H9 (cell line): ENCODE results near the gene ZNF165. TPM values are rescaled to one million over a fixed set of nuclear protein-coding genes. Genes with fewer than 3 reads are reported as not detected.

ENCODE experiments used
- DNase-seq: peaks from one replicate; pipeline ENCODE4 v3.0.0-alpha.2; 2017
- H2AFZ ChIP-seq: one replicate; pipeline ENCODE4 v1.6.1; 2013; ENCODE audit warnings: mild to moderate bottlenecking, low read length, control low read depth, moderate library complexity
- H2AK5ac ChIP-seq: 2 replicates; pipeline ENCODE4 v1.6.1; 2013; ENCODE audit warnings: low read length, control low read depth, mixed read lengths; ENCODE audit not compliant: insufficient read length
- H2BK120ac ChIP-seq: one replicate; pipeline ENCODE4 v1.6.1; 2013; ENCODE audit warnings: low read depth, mild to moderate bottlenecking, low read length, control low read depth, inconsistent platforms; ENCODE audit not compliant: poor library complexity, severe bottlenecking
- H2BK12ac ChIP-seq: 2 replicates; pipeline ENCODE4 v1.6.1; 2013; ENCODE audit warnings: low read length, control low read depth, mixed read lengths, low read depth; ENCODE audit not compliant: insufficient read length
- H2BK15ac ChIP-seq: 2 replicates; pipeline ENCODE4 v1.6.1; 2013; ENCODE audit warnings: low read depth, low read length, control low read depth
- H2BK20ac ChIP-seq: one replicate; pipeline ENCODE4 v1.6.1; 2013; ENCODE audit warnings: low read depth, mild to moderate bottlenecking, low read length, control low read depth, inconsistent platforms; ENCODE audit not compliant: poor library complexity, severe bottlenecking
- H2BK5ac ChIP-seq: 2 replicates; pipeline ENCODE4 v1.6.1; 2013; ENCODE audit warnings: low read length, control low read depth, mixed read lengths; ENCODE audit not compliant: insufficient read length
- H3K14ac ChIP-seq: 2 replicates; pipeline ENCODE4 v1.6.1; 2013; ENCODE audit warnings: low read length, control low read depth; ENCODE audit not compliant: insufficient read depth
- H3K18ac ChIP-seq: 2 replicates; pipeline ENCODE4 v1.6.1; 2013; ENCODE audit warnings: low read depth, mild to moderate bottlenecking, mixed read lengths, low read length, control low read depth; ENCODE audit not compliant: insufficient read length
- H3K23ac ChIP-seq: 2 replicates; pipeline ENCODE4 v1.6.1; 2013; ENCODE audit warnings: low read length, control low read depth, mixed read lengths, low read depth; ENCODE audit not compliant: insufficient read length
- H3K23me2 ChIP-seq: 2 replicates; pipeline ENCODE4 v1.6.1; 2013; ENCODE audit warnings: low read depth, mild to moderate bottlenecking, mixed read lengths, low read length, control low read depth; ENCODE audit not compliant: insufficient read length, poor library complexity, severe bottlenecking
- H3K27ac ChIP-seq: 2 replicates; pipeline ENCODE4 v1.5.1; 2013; ENCODE audit warnings: low read length, control low read depth, mixed read lengths, low read depth; ENCODE audit not compliant: insufficient read length
- H3K27me3 ChIP-seq: 2 replicates; pipeline ENCODE4 v1.6.1; 2013; ENCODE audit warnings: low read length, control low read depth, inconsistent platforms; ENCODE audit not compliant: insufficient read depth
- H3K4ac ChIP-seq: 2 replicates; pipeline ENCODE4 v1.6.1; 2013; ENCODE audit warnings: low read depth, mild to moderate bottlenecking, control low read depth, inconsistent platforms, low read length, moderate library complexity
- H3K4me1 ChIP-seq: 2 replicates; pipeline ENCODE4 v1.6.1; 2013; ENCODE audit warnings: low read length, control low read depth, inconsistent platforms; ENCODE audit not compliant: insufficient read depth
- H3K4me2 ChIP-seq: 2 replicates; pipeline ENCODE4 v1.6.1; 2013; ENCODE audit warnings: low read length, control low read depth, mixed read lengths; ENCODE audit not compliant: insufficient read length, insufficient read depth
- H3K56ac ChIP-seq: 2 replicates; pipeline ENCODE4 v1.6.1; 2013; ENCODE audit warnings: low read depth, mild to moderate bottlenecking, mixed read lengths, low read length, control low read depth; ENCODE audit not compliant: insufficient read length
- H3K79me1 ChIP-seq: 2 replicates; pipeline ENCODE4 v1.6.1; 2013; ENCODE audit warnings: low read depth, mild to moderate bottlenecking, moderate library complexity, low read length, control low read depth, inconsistent platforms; ENCODE audit not compliant: insufficient read depth, poor library complexity, severe bottlenecking
- H3K79me2 ChIP-seq: 2 replicates; pipeline ENCODE4 v1.6.1; 2013; ENCODE audit warnings: low read length, control low read depth, inconsistent platforms; ENCODE audit not compliant: insufficient read depth
- H3K9ac ChIP-seq: 2 replicates; pipeline ENCODE4 v1.6.1; 2013; ENCODE audit warnings: low read length, control low read depth, mixed read lengths; ENCODE audit not compliant: insufficient read length; ENCODE audit errors: extremely low read depth
- H3K9me3 ChIP-seq: one replicate; pipeline ENCODE4 v1.6.1; 2013; ENCODE audit warnings: low read depth, low read length, inconsistent platforms; ENCODE audit not compliant: control insufficient read depth
- H3T11ph ChIP-seq: one replicate; pipeline ENCODE4 v1.6.1; 2013; ENCODE audit warnings: mild to moderate bottlenecking, low read length, control low read depth, inconsistent platforms
- H4K20me1 ChIP-seq: one replicate; pipeline ENCODE4 v1.6.1; 2013; ENCODE audit not compliant: control insufficient read depth, insufficient read length, insufficient read depth
- H4K5ac ChIP-seq: 2 replicates; pipeline ENCODE4 v1.6.1; 2013; ENCODE audit warnings: low read depth, mild to moderate bottlenecking, mixed read lengths, low read length, control low read depth; ENCODE audit not compliant: insufficient read length
- H4K8ac ChIP-seq: replicated peaks from 2 replicates; pipeline ENCODE4 v1.6.1; 2013; ENCODE audit warnings: low read length, control low read depth, mixed read lengths, low read depth; ENCODE audit not compliant: insufficient read length
- H4K91ac ChIP-seq: 2 replicates; pipeline ENCODE4 v1.6.1; 2013; ENCODE audit warnings: low read depth, mild to moderate bottlenecking, moderate library complexity, mixed read lengths, low read length, control low read depth; ENCODE audit not compliant: insufficient read length
- H3K27ac Mint-ChIP-seq, 3 experiments: 2 replicates in 2 of 3; 3 replicates in 1 of 3; pipeline ENCODE4 v1.8.0; 2020 to 2021; ENCODE audit warnings: mixed read lengths in 3 of 3, mild to moderate bottlenecking in 1 of 3, moderate library complexity in 1 of 3
- H3K27me3 Mint-ChIP-seq: 2 replicates; pipeline ENCODE4 v1.8.0; 2021; ENCODE audit warnings: low read depth, mild to moderate bottlenecking, moderate library complexity, mixed read lengths
- H3K36me3 Mint-ChIP-seq, 3 experiments: 2 replicates in 2 of 3; 3 replicates in 1 of 3; pipeline ENCODE4 v1.8.0; 2020 to 2021; ENCODE audit warnings: low read depth in 3 of 3, mixed read lengths in 3 of 3; ENCODE audit not compliant: insufficient read depth in 1 of 3
- H3K4me1 Mint-ChIP-seq, 2 experiments: 2 replicates each; pipeline ENCODE4 v1.8.0; 2020; ENCODE audit warnings: mixed read lengths in 2 of 2
- H3K4me3 Mint-ChIP-seq, 2 experiments: 2 replicates in 1 of 2; 3 replicates in 1 of 2; pipeline ENCODE4 v1.8.0; 2020 to 2021; ENCODE audit warnings: mild to moderate bottlenecking in 2 of 2, mixed read lengths in 2 of 2, moderate library complexity in 1 of 2
- H3K9me3 Mint-ChIP-seq, 2 experiments: 2 replicates in 1 of 2; 3 replicates in 1 of 2; pipeline ENCODE4 v1.8.0; 2020; ENCODE audit warnings: mild to moderate bottlenecking in 2 of 2, mixed read lengths in 2 of 2, moderate library complexity in 1 of 2
- CTCF ChIP-seq: fragments of 200-600 bp; sonication (generic); conservative IDR thresholded peaks from 3 replicates; pipeline ENCODE4 v1.8.0; 2021; ENCODE audit warnings: antibody characterized with exemption, mild to moderate bottlenecking
- WGBS: extraction: QIAGEN DNeasy Blood & Tissue Kit; methylation state at CpG from one replicate; pipeline ENCODE4 v1.1.7; 2013; ENCODE audit warnings: missing lambda C conversion rate, low lambda C conversion rate, mixed read lengths; ENCODE audit not compliant: insufficient read length; ENCODE audit errors: extremely low coverage; 5-methylcytosine and 5-hydroxymethylcytosine counted together
- total RNA-seq: library from RNA; stranded (reverse); gene quantifications from 2 replicates; pipeline ENCODE4 v1.2.1, GENCODE V29; 2021

Gene ZNF165
- total RNA-seq, 1 experiment from 2014 or later, result 5.8 TPM

GRCh38 chr6:28080631-28081485, 490 bp downstream of the ZNF165 start:
- Histone ChIP-seq H3K27me3 (no peaks in the 10 kb centered on the region), H2BK12ac (no peak overlapping the region), H4K91ac (no peak overlapping the region), H2AFZ (peak overlapping the region; percentile 94), H3K79me2 (peaks cover 2% of the 10 kb centered on the region; the same call in 1 of the 2 replicates), H3K56ac (no peak overlapping the region), H2AK5ac (no peak overlapping the region), H4K5ac (no peak overlapping the region), H3K27ac (peak overlapping the region; percentile 39), H3T11ph (no peak overlapping the region), H3K4ac (no peak overlapping the region; the same call in 1 of the 2 replicates), H3K4me1 (no peaks in the 10 kb centered on the region), H3K23ac (no peak overlapping the region), H3K9me3 (no peaks in the 10 kb centered on the region), H2BK5ac (no peak overlapping the region), H2BK15ac (no peak overlapping the region), H3K4me2 (peak overlapping the region; percentile 90), H2BK20ac (no peak overlapping the region), H3K23me2 (no peaks in the 10 kb centered on the region), H3K79me1 (no peaks in the 10 kb centered on the region), H4K20me1 (no peaks in the 10 kb centered on the region), H3K14ac (peak overlapping the region; percentile 95; the same call in 1 of the 2 replicates), H2BK120ac (no peak overlapping the region), H4K8ac (no peak overlapping the region), H3K18ac (peak overlapping the region; percentile 96), H3K9ac (peak overlapping the region; percentile 87)
- peaks cover 7 to 20% of the 10 kb centered on the region in 2 experiments for H3K9me3 Mint-ChIP-seq
- peak overlapping the region; percentile 99 for H3K4me3 Mint-ChIP-seq
- TF ChIP-seq CTCF, result no peak
- H3K27ac Mint-ChIP-seq, result peak overlapping the region; percentile 98 to 100 (median 98)
- peaks cover 25 to 34% (median 31%) of the 10 kb centered on the region in 3 experiments for H3K36me3 Mint-ChIP-seq
- peaks cover 2% of the 10 kb centered on the region for H3K27me3 Mint-ChIP-seq
- peak; percentile 94 for DNase-seq
- WGBS, result no CpG with 5 or more reads among the region's 46 CpGs
- peaks cover 7% of the 10 kb centered on the region in 2 experiments for H3K4me1 Mint-ChIP-seq
